IPS-15b (cell line): Measurements from ENCODE around the gene MYOZ3.

Source experiments
- H3K27me3 ChIP-seq: one replicate; pipeline ENCODE4 v1.6.1; 2013; ENCODE audit warnings: low read length; ENCODE audit not compliant: control insufficient read depth, insufficient read depth
- H3K36me3 ChIP-seq: one replicate; pipeline ENCODE4 v1.6.1; 2013; ENCODE audit warnings: low read length; ENCODE audit not compliant: control insufficient read depth, insufficient read depth
- H3K4me1 ChIP-seq: one replicate; pipeline ENCODE4 v1.6.1; 2013; ENCODE audit warnings: mild to moderate bottlenecking, low read length; ENCODE audit not compliant: control insufficient read depth, insufficient read depth
- H3K4me3 ChIP-seq: one replicate; pipeline ENCODE4 v1.5.1; 2013; ENCODE audit warnings: low read depth, low read length
- H3K9ac ChIP-seq: one replicate; pipeline ENCODE4 v1.6.1; 2013; ENCODE audit warnings: low read depth, mild to moderate bottlenecking, low read length
- H3K9me3 ChIP-seq: one replicate; pipeline ENCODE4 v1.6.1; 2013; ENCODE audit warnings: mild to moderate bottlenecking, low read length; ENCODE audit not compliant: control insufficient read depth, insufficient read depth

Gene MYOZ3

GRCh38 chr5:150700594-150701377 is 39.7 kb downstream of the MYOZ3 start, which contains the start of gene RBM22:
TSS of gene RBM22 (minus strand) at chr5:150701062. CDS start at chr5:150700985, 77 bp downstream.
- Histone ChIP-seq H3K4me3 (peak within 1 kb of the TSS; percentile 95), H3K9me3 (no peaks in the 10 kb centered on the region), H3K9ac (peak within 1 kb of the TSS; percentile 95), H3K36me3 (peaks cover 19% of the 10 kb centered on the region), H3K27me3 (no peaks in the 10 kb centered on the region), H3K4me1 (peaks cover 7% of the 10 kb centered on the region)

DNA sequence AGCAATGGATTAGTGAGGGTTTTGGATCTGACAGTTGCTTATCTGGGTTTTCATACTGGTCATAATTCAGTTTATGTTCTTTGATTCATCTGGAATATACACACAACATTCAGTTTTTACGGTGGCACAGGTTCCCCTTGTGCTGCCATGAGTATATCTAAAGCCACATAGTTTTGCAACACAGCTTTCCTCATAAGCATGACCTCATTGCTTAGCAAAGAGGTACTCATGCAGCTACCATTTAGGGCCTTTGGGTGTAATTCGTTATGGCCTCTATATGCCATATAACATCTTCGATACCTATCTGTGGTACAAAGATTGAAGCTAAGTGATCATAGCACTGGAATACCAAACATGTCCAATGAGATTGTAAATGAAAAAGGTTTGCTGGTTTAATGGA is 42.7 kb downstream of the MYOZ3 start:
- no peaks in the 10 kb centered on the region for H3K9me3 ChIP-seq
- peaks cover 14% of the 10 kb centered on the region for H3K4me1 ChIP-seq
- no peak overlapping the region for H3K4me3 ChIP-seq
- no peaks in the 10 kb centered on the region for H3K27me3 ChIP-seq
- no peaks in the 10 kb centered on the region for H3K36me3 ChIP-seq
- H3K9ac ChIP-seq, result no peak overlapping the region

GRCh38 chr5:150706776-150707390 is 45.8 kb downstream of the MYOZ3 start:
- H3K4me3 ChIP-seq, result no peak overlapping the region
- H3K27me3 ChIP-seq, result no peaks in the 10 kb centered on the region
- H3K9me3 ChIP-seq, result no peaks in the 10 kb centered on the region
- H3K36me3 ChIP-seq, result peaks cover 4% of the 10 kb centered on the region
- peaks cover 12% of the 10 kb centered on the region for H3K4me1 ChIP-seq
- H3K9ac ChIP-seq, result no peak overlapping the region

GRCh38 chr5:150710165-150710564 is 49.1 kb downstream of the MYOZ3 start:
- no peak overlapping the region for H3K9ac ChIP-seq
- peaks cover 12% of the 10 kb centered on the region for H3K4me1 ChIP-seq
- no peak overlapping the region for H3K4me3 ChIP-seq
- peaks cover 4% of the 10 kb centered on the region for H3K36me3 ChIP-seq
- no peaks in the 10 kb centered on the region for H3K27me3 ChIP-seq
- no peaks in the 10 kb centered on the region for H3K9me3 ChIP-seq

- Histone ChIP-seq H3K9me3 (no peaks in the 10 kb centered on the region), H3K36me3 (no peaks in the 10 kb centered on the region), H3K4me1 (no peaks in the 10 kb centered on the region), H3K4me3 (no peak overlapping the region), H3K9ac (no peak overlapping the region), H3K27me3 (no peaks in the 10 kb centered on the region)
Measured at GRCh38 chr5:150723845-150724244, 62.8 kb downstream of the MYOZ3 start.
